Activated CD4-positive, alpha-beta T cell treated with anti-CD3 and anti-CD28 coated beads, Interleukin-2, amount 50 U/mL, for 48 hours (primary cell): ENCODE data around the gene FOXN4.
"Not testable (repeated sequence)": the region's sequence is repeated elsewhere in the genome, so short reads cannot be mapped to it uniquely, and the experiment has no call there.

ENCODE experiments used
- DNase-seq, 2 experiments: peaks; one replicate each; pipeline ENCODE4 v3.0.0-alpha.2; 2020

Gene FOXN4

DNA sequence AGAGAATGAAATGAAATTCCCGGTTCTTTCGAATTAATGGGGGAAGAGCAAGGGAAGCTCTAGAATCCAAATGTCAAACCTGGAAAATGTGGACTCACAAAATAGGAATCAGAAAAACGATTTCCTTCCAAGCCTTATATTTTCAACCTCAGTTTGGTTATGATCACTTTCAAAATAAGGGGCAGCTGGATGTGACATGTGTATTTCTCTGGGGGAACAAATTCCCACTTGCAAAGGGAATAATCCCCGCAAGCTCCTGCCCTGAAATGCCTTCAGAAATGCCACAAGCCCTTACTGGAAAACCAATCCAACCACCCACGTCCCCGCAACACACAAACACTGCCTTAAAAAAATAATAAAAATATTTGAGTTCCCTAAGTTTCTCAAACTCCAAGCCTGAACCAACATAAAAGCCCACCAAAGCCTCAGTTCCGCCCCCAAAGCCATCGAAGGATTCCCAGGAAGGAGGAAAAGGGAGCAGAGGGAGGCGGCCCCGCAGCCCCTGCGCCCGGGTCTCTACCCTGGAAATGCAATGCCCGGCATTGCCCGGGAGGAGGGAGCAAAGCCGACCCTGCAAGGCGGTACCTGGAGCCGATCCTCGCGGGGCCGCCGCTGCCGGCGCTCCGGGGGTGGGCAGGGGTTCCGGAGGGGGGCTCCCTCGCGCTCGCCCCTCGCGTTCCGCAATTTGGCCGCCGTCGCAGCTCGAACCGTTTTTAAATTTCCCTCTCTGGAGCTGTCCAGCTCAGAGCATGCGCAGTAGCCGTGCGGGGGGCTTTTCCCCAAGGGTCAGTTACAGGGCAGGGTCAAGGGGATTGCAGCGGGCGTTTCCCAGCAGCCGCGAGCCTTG is at the start of gene FOXN4:
Gene FOXN4 (minus strand): TSS at position 751 of the 847 bp plus-strand sequence. CDS start 963 bp downstream, outside the sequence.
- no peak for DNase-seq

- DNase-seq: no peak
Measured at GRCh38 chr12:109358154-109358869, 49.2 kb upstream of the FOXN4 start.

- no peak for DNase-seq
Measured at GRCh38 chr12:109357032-109357431, 47.9 kb upstream of the FOXN4 start.

DNA sequence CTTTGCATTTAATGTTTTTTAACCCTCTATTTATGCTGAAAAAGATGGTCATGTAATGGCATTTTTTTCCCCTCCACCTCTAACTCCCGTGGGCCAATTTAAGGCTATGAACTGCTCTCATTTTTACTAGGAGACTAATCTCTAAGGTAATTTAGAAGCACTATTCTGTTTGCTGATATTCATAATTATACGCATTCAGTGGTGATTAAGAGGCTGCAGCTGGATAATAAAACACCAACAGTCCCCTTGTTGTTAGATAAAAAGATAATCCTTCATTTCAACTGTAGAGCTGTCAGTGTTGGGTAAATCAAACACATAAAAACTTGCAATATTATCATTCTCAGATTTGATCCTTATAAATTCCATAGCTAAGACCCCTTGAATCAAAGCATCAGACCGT is 47.5 kb upstream of the FOXN4 start:
- DNase-seq: no peak

DNA sequence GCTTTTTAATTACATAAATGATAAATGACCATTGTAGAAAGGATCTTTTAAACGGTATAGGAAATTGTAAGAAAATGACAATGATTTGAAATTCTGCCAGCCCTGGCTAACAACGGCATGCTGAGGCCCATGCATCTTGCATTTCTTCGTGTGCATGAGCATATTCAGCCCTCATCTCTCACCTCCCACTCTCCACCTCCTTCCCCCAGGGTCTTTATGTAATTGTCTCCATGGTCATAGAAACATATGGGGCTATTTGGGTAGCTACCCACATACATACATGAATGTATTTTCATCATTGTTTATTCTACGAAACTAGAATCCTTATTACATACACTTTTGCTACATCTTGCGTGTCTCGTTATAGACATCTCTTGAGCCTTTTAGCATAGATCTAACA is 43.1 kb upstream of the FOXN4 start:
- no peak for DNase-seq

GRCh38 chr12:109347589-109347988 is 38.5 kb upstream of the FOXN4 start, which contains the start of gene MYO1H:
Gene MYO1H, plus strand, starts transcription at chr12:109347900. Its CDS starts 61 bp downstream, at chr12:109347961.
- DNase-seq: no peak

- peak; percentile 19 to 23 for DNase-seq
Measured at GRCh38 chr12:109346920-109347319, 37.8 kb upstream of the FOXN4 start.

DNA sequence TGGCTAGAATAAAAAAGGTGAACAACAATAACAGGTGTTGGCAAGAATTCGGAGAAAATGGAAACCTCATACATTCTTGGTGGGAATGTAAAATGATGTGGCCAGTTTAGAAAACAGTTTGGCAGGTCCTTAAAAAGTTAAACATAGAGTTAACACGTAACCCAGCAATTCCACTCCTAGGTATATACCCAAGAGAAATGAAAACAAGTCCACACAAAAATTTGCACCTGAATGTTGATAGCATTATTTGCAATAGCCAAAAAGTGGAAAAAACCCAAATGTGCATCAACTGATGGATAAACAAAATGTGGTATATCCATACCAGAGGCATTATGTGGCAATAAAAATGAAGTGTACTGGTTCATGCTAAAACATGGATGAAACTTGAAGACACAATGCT is 36.3 kb upstream of the FOXN4 start:
- no peak for DNase-seq

DNA sequence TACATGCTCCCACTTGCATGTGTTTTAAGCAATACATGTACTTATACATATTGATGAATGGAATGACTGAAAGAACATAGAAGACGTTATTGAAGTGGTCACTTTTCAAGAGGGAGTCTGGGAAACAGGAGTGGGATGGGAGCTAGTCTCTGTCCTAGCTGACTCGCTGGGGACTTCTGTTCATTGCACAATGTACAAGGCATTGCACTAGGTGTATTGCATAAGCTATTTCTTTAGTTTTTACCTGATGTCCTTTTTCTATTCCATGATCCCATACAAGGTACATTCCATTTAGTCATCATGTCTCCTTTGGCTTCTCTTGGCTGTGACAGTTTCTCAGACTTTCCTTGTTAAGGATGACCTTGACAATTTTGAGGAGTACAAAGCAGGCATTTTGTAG is 34.6 kb upstream of the FOXN4 start:
- DNase-seq: no peak

- no peak for DNase-seq
Measured at GRCh38 chr12:109336593-109336992, 27.5 kb upstream of the FOXN4 start.

DNA sequence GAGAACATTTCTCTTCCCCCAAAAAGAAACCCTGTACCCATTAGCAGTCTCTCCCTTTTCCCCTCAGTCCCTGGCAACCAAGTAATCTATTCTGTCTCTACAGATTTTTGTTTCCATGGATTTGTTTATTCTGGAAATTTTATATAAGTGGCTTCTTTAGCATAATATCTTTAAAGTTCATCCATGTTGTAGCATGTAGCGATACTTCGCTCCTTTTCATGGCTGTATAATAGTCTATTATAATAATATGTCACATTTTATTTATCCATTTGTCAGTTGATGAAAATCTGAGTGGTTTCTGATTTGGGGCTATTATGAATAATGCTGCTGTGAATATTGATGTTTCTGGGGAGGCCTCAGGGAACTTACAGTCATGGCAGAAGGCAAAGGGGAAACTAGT is 25.8 kb upstream of the FOXN4 start:
- no peak for DNase-seq

GRCh38 chr12:109331301-109331952 is 22.3 kb upstream of the FOXN4 start:
- DNase-seq: no peak

DNA sequence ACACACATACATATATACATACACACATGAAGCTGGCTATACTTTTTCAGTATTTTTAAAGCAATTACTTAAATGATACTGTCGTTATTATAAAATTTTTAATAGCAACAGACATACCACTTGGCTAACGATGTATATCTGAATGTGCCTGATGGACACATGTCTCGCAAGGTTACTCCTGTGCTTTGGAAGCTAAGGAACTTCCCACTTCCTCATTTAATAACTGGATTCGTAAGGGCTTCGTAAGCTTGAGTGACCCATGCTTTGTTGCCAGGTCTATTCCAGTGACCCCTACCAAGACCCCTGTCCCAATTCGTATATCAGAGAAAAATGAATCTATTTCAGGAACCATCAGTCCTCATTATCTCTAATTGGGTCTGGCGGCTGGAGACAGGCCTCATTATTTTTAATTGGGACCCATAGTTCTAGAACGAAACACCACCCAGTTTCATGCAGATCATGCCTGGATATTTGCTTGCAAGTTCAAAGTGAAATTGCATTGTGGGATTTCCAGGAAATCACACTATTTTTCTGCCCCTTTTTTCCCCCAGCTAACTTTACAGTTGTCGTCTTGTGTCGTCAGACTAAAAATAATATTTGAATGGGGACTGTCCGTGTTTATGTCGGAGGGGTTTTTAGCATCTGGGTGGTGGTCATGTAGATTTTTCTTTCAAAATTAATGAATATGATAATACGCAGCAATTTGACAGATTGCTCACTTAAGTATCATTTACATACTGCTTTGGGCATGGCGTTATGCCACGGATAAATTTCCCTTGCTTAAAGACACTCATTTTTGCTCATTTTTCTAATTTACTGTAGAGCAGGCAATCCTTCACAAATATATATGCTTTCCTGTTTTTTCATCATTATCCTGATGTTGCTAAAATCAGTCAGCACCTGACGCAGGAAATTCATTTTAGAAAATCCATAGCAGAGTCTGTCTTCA is 21.5 kb upstream of the FOXN4 start:
- no peak for DNase-seq

GRCh38 chr12:109329686-109330085 is 20.6 kb upstream of the FOXN4 start:
- no peak for DNase-seq

DNA sequence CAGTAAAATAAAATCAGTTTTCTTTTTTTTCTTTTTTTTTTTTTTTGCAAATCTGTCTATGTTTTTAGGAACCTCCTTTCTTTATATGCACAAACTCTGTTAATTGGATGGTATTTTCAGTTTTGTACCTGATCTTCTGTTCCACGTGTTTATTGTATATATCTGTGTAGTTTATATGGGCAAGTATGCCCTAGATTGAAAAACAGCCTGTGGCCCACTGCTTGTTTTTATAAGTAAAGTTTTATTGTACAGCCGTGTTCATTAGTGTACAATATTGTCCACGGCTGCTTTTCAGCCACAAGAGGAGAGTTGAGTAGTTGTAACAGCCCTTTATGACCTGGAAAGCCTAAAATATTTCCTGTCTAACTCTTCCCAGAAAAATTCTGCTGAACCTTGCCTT is 19.9 kb upstream of the FOXN4 start:
- DNase-seq: no peak

DNA sequence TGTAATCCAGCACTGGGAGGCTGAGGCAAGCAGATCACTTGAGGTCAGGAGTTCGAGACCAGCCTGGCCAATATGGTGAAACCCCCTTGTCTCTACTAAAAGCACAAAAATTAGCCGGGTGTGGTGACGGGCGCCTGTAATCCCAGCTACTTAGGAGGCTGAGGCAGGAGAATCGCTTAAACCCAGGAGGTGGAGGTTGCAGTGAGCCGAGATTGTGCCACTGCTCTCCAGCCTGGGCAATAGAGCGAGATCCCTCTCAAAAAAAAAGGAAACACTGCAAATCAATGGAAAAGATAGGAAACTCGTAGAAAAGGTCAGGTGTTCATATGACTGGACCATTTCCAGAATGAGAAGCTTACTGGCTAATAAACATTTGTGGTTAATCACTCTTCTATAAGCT is 12.2 kb upstream of the FOXN4 start:
- not testable (repeated sequence) for DNase-seq

- peak; percentile 10 to 18 for DNase-seq
Measured at GRCh38 chr12:109310247-109311125, 1.4 kb upstream of the FOXN4 start.

DNA sequence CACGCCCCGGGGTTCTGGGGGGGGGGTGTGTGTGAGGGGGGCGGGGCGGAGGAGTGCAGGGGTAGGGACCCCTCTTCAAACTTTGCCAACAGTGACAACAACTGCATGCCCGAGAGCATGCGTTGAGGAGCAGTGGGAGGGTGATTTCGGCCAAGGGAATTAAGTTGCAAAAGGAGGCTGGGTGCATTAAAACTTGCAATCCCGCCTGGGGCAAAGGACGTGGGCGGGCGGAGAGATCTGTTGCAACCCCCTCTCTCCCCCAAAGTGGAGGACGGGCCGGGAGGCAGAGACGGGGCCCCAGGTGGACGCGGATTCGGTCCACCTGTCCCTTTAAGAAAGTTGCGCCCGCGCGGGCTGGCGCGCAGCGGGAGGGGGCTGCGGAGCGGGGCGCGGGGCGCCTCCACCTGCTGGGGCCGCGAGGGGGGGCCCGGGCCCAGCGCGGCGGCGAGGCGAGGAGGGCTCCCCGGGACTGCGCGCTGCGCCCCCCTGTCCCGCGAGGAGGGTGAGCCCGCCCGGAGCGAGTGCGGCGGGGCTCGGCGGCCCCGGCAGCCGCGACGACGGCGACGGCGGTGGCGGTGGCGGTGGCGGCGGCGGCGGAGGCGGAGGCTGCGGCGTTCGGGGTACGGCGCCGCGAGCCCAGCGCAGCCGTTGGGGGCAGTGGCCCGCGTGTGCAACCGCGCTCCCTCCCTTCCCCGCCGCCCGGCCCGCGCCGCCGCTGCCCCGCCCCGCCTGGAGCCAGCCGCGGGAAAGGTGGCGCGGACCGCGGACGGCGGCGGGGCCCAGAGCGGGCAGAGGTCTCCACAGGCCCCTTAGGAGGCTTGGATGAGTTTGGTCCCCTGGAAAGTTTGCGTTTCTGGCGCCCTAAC is 530 bp upstream of the FOXN4 start:
- DNase-seq: peak; percentile 9

GRCh38 chr12:109307051-109307450 is 2.0 kb downstream of the FOXN4 start:
- no peak for DNase-seq

GRCh38 chr12:109305547-109305946 is 3.5 kb downstream of the FOXN4 start:
- DNase-seq: no peak
